ENCODE results near the gene NR2F1-AS1. TPM values are rescaled to one million over a fixed set of nuclear protein-coding genes. Genes with fewer than 3 reads are reported as not detected.

NR2F1-AS1 gene
- total and polyA plus RNA-seq, 2 experiments from 2014 or later: 8.3 to 36.0 TPM

DNA sequence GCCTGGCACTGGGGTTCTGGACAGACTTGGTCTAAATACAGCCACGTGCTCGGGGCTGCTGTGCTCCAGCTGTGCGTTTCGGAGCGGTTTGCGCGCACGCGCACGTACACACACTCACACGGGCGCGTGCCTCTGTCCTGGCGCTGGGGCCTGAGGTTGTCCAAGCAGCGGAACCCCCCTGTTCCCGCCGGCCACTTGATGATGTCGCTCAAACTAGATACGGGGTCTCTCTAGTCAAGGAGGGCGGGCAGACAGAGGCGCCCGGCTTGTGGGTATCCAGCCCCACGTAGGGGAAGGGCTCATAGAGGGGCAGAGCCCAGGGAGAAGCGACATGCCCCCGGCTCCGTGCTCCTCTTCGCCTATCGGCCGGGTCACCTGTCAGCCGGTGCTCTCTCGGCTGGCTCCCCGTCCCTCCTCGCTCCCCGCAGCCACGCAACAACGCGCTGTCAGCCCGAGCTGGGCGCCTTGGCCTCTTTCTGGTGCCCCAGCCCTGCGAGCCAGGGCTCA, 8.9 kb downstream of the NR2F1-AS1 start:
- H3K36me3 ChIP-seq (ENCODE audit: low read depth): no peaks in the 10 kb centered on the region
- in situ Hi-C loops (cut with MboI): no loop called here
- peak overlapping the region; percentile 62 for H3K4me3 ChIP-seq
- peak; percentile 55 for DNase-seq
- peaks cover 90% of the 10 kb centered on the region for H3K79me2 ChIP-seq (ENCODE audit: insufficient read depth)
- no peaks in the 10 kb centered on the region for H3K27me3 ChIP-seq (replicated peaks; ENCODE audit: insufficient read depth)
- H3K9ac ChIP-seq: no peak overlapping the region
- peak overlapping the region; percentile 62 for H3K4me2 ChIP-seq (ENCODE audit: unreplicated experiment)
- no peaks in the 10 kb centered on the region for H3F3A ChIP-seq (ENCODE audit: insufficient read depth)
- WGBS, 2 experiments (ENCODE audit: low coverage in 1 of 2, low lambda C conversion rate in 2 of 2, missing lambda C conversion rate in 2 of 2): 16 to 17% methylated on average over 33 to 35 of the region's 40 CpGs
- H3K9me2 ChIP-seq (ENCODE audit: insufficient read depth): no peaks in the 10 kb centered on the region
- H3K9me3 ChIP-seq (ENCODE audit: low read depth): no peaks in the 10 kb centered on the region
- no peak overlapping the region for H3K27ac ChIP-seq
- peak overlapping the region; percentile 66 for H2AFZ ChIP-seq
- no peaks in the 10 kb centered on the region for H4K20me1 ChIP-seq (ENCODE audit: insufficient read depth)
- no peaks in the 10 kb centered on the region for H3K4me1 ChIP-seq (ENCODE audit: insufficient read depth)
- TF ChIP-seq EZH2 (IDR thresholded peaks at IDR 0.05; ENCODE audit: insufficient read depth, poor library complexity, severe bottlenecking) (no peak), EZH2phosphoT487 (IDR thresholded peaks at IDR 0.05; ENCODE audit: insufficient read depth, low read depth) (no peak)

DNA sequence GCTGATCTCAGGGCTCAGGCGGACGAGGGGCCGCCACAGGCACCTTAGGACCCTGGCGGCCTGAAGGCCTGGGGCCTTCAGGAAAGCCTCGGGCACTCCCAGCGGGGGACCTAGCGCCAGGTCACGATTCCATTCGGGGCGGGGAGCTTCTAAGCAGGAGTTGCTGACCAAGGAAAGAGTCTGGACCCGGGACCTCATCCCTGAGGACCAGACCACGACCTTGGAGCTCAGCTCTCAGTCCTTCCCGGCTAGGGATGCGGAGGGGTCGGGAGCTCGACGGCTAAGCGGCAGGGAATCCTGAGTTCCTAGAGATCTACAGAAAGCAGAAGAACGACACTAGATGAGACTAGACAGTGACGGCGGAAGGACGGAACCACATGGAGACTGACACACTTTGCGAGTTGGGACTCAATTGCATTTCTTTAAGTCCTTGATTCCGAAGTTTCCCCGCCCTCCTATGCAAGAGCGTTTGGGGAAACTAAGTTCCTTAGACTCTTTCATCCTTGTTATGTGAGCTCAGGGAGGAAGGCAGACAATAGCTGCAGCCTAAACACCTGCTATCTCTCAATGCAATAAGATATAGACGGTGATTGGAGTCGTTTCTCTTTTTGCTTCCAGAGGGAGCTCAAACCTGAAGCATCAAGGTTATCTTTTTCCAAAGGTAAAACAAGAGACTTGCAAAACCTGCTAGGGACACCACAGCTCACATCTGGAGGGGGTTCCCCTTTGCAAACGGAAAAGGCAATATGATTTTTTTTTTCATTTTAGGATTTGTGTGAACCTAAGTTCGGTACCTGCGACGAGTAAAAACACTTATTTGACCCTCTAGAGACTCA, 9.7 kb downstream of the NR2F1-AS1 start:
- no peaks in the 10 kb centered on the region for H3K27me3 ChIP-seq (replicated peaks; ENCODE audit: insufficient read depth)
- no peak overlapping the region for H3K9ac ChIP-seq
- no peak for TF ChIP-seq EZH2phosphoT487 (IDR thresholded peaks at IDR 0.05; ENCODE audit: insufficient read depth, low read depth)
- TF ChIP-seq EZH2 (IDR thresholded peaks at IDR 0.05; ENCODE audit: insufficient read depth, poor library complexity, severe bottlenecking): no peak
- H3K36me3 ChIP-seq (ENCODE audit: low read depth): no peaks in the 10 kb centered on the region
- no peaks in the 10 kb centered on the region for H3K9me3 ChIP-seq (ENCODE audit: low read depth)
- H3K4me1 ChIP-seq (ENCODE audit: insufficient read depth): no peaks in the 10 kb centered on the region
- H4K20me1 ChIP-seq (ENCODE audit: insufficient read depth): no peaks in the 10 kb centered on the region
- 0 out of 2 replicates have a peak overlapping the region, but pooled peaks have one; percentile 66 for H2AFZ ChIP-seq
- no peaks in the 10 kb centered on the region for H3K9me2 ChIP-seq (ENCODE audit: insufficient read depth)
- no peak overlapping the region for H3K27ac ChIP-seq
- 77 to 79% methylated on average over 32 of the region's 32 CpGs for WGBS, 2 experiments (ENCODE audit: low coverage in 1 of 2, low lambda C conversion rate in 2 of 2, missing lambda C conversion rate in 2 of 2)
- peaks cover 89% of the 10 kb centered on the region for H3K79me2 ChIP-seq (ENCODE audit: insufficient read depth)
- no peaks in the 10 kb centered on the region for H3F3A ChIP-seq (ENCODE audit: insufficient read depth)
- peak overlapping the region; percentile 62 for H3K4me3 ChIP-seq
- H3K4me2 ChIP-seq (ENCODE audit: unreplicated experiment): peak overlapping the region; percentile 62
- no peak for DNase-seq
- in situ Hi-C loops (cut with MboI): no loop called here

DNA sequence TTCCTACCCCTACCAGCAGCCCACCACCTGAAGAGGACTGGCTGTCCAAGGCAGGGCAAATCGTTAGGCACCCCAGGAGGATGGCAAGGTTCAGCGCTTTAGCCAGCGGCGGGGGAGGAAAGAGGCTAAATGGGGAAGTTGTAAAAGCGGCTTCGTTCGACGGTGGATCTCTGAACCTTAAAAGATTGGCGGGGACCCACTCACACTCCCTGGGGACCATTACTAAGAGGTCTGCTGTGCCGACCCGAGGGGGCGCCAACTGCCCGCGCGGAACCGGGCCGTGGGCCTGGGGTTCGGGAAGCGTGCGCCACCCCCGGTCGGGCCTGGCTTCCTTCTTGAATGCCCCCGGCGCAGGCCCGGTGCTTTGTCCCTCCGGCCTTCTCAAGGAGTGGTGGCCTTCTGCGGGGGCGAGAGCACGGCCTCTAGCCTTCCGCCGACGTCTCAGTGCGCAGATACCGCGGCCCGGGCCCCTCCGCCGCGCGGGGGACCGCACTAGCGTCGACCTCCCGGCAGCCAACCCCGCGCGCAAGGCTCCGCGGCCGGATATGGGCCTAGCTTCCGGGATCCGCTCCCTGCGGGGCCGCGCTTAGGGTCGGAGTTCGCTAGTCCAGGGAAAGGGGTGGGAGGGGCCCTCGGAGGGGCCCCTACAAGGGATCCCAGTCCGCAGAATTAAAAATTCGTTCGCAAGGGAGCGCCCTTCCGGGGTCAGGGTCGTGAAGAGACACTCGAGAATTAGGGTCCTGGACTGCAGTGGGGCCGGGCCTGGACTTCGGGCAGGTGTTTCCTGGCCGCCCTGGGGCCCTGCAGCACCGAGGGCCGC, 10.5 kb downstream of the NR2F1-AS1 start:
- H3K36me3 ChIP-seq (ENCODE audit: low read depth): no peaks in the 10 kb centered on the region
- H3K4me1 ChIP-seq (ENCODE audit: insufficient read depth): no peaks in the 10 kb centered on the region
- H3K4me2 ChIP-seq (ENCODE audit: unreplicated experiment): no peak overlapping the region
- 46 to 48% methylated on average over 54 to 58 of the region's 70 CpGs for WGBS, 2 experiments (ENCODE audit: low coverage in 1 of 2, low lambda C conversion rate in 2 of 2, missing lambda C conversion rate in 2 of 2)
- no peaks in the 10 kb centered on the region for H3K27me3 ChIP-seq (replicated peaks; ENCODE audit: insufficient read depth)
- no peak overlapping the region for H2AFZ ChIP-seq
- DNase-seq: no peak
- peaks cover 87% of the 10 kb centered on the region for H3K79me2 ChIP-seq (ENCODE audit: insufficient read depth)
- no peak overlapping the region for H3K9ac ChIP-seq
- in situ Hi-C loops (cut with MboI): no loop called here
- H3K27ac ChIP-seq: no peak overlapping the region
- no peaks in the 10 kb centered on the region for H4K20me1 ChIP-seq (ENCODE audit: insufficient read depth)
- TF ChIP-seq EZH2phosphoT487 (IDR thresholded peaks at IDR 0.05; ENCODE audit: insufficient read depth, low read depth): no peak
- TF ChIP-seq EZH2 (IDR thresholded peaks at IDR 0.05; ENCODE audit: insufficient read depth, poor library complexity, severe bottlenecking): no peak
- H3F3A ChIP-seq (ENCODE audit: insufficient read depth): no peaks in the 10 kb centered on the region
- H3K4me3 ChIP-seq: no peak overlapping the region
- no peaks in the 10 kb centered on the region for H3K9me3 ChIP-seq (ENCODE audit: low read depth)
- no peaks in the 10 kb centered on the region for H3K9me2 ChIP-seq (ENCODE audit: insufficient read depth)

DNA sequence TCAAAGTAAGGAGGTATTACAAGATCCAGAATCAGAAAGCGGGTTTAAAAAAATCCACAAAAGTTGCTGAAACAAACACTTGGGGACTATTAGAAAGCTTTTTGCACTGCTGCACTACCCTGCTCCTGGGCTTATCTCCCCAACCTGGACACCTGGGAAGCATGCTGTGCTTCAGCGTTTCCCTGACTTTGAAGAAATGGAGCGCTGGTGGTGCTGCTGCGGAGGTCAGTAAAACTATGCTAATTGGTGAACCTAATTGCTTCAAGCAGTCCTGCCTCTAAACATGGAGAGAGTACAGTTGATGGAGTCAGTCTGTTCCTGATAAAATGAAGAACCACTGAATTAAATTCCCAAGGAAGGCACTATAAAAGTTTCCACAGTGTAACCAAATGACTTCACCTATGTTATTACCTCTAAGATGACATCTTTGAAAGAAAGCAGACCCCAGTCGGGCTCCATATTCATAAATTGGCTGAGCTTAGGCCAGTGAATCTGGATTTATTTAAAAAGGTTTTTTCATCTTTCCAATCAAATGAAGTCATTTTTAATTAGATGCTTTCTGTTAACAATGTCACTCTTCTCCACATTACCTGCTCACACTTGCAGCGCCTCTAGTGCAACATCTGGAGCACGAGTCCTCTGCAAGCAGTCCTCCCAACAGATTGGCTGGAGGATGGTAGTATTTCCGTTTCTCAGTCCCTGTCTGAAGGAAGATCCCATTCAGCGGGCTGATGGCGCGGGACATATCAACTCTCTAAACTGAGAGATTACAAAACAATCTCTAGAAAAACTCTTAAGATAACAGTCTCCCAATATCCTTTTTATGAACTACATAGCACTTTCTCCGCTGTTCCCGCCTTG, 11.5 kb downstream of the NR2F1-AS1 start:
- no peaks in the 10 kb centered on the region for H3K9me3 ChIP-seq (ENCODE audit: low read depth)
- H3K4me1 ChIP-seq (ENCODE audit: insufficient read depth): peaks cover 5% of the 10 kb centered on the region
- peaks cover 83% of the 10 kb centered on the region for H3K79me2 ChIP-seq (ENCODE audit: insufficient read depth)
- WGBS, 2 experiments (ENCODE audit: low coverage in 1 of 2, low lambda C conversion rate in 2 of 2, missing lambda C conversion rate in 2 of 2): 95 to 96% methylated on average over 13 of the region's 13 CpGs
- no peak overlapping the region for H3K4me3 ChIP-seq
- H3K27me3 ChIP-seq (replicated peaks; ENCODE audit: insufficient read depth): no peaks in the 10 kb centered on the region
- no peak overlapping the region for H3K9ac ChIP-seq
- no peak for DNase-seq
- in situ Hi-C loops (cut with MboI): no loop called here
- no peak overlapping the region for H3K4me2 ChIP-seq (ENCODE audit: unreplicated experiment)
- no peak overlapping the region for H2AFZ ChIP-seq
- TF ChIP-seq EZH2phosphoT487 (IDR thresholded peaks at IDR 0.05; ENCODE audit: insufficient read depth, low read depth) (no peak), EZH2 (IDR thresholded peaks at IDR 0.05; ENCODE audit: insufficient read depth, poor library complexity, severe bottlenecking) (no peak)
- H3F3A ChIP-seq (ENCODE audit: insufficient read depth): no peaks in the 10 kb centered on the region
- no peaks in the 10 kb centered on the region for H4K20me1 ChIP-seq (ENCODE audit: insufficient read depth)
- no peaks in the 10 kb centered on the region for H3K36me3 ChIP-seq (ENCODE audit: low read depth)
- no peaks in the 10 kb centered on the region for H3K9me2 ChIP-seq (ENCODE audit: insufficient read depth)
- H3K27ac ChIP-seq: no peak overlapping the region
